Right lobe of liver (tissue), 4 donors: ENCODE results near the gene FNDC3B.

Experiments used
- CTCF ChIP-seq, 4 donors: fragments of 200-600 bp in 3 of 4; fragments of 450-650 bp in 1 of 4; IDR thresholded peaks; one replicate each; pipeline versions ENCODE4 v1.5.1 to v1.8.0; 2016 to 2022; ENCODE audit warnings: antibody characterized with exemption in 4 of 4, mild to moderate bottlenecking in 2 of 4
- POLR2A ChIP-seq: fragments of 450-650 bp; IDR thresholded peaks from one replicate; pipeline ENCODE4 v1.6.1; 2017; ENCODE audit warnings: antibody characterized with exemption, mild to moderate bottlenecking
- donor health status: DM: no; HTN: no; CAD: no.
- donor health status: DM: no; HTN: no; CAD: no.
- donor health status: DM: no; HTN: yes; CAD: no.

GRCh38 chr3:172040078-172040980 lies 951 bp downstream of the FNDC3B start:
- peak in 3 of 4 donors; percentile 3 to 34 (median 23) for TF ChIP-seq CTCF (IDR thresholded peaks at IDR 0.05)
- TF ChIP-seq POLR2A: peak; percentile 75
